Peyer's patch (tissue), 4 donors: ENCODE data around the gene AUTS2. TPM values are rescaled to one million over a fixed set of nuclear protein-coding genes. Genes with fewer than 3 reads are reported as not detected.

Source experiments
- DNase-seq, 3 donors: peaks; one replicate each; pipeline ENCODE4 v3.0.0-alpha.2; 2017 to 2019
- H3K27ac ChIP-seq, 4 donors: fragments of 200-600 bp; sonication (generic); one replicate each; pipeline ENCODE4 v1.5.1; 2016 to 2019
- H3K27me3 ChIP-seq, 2 donors: fragments of 200-600 bp; sonication (generic); one replicate each; pipeline ENCODE4 v1.5.1; 2019
- H3K36me3 ChIP-seq, 3 donors: fragments of 200-600 bp; sonication (generic); one replicate each; pipeline ENCODE4 v1.5.1; 2016 to 2019
- H3K4me1 ChIP-seq, 4 donors: fragments of 200-600 bp; sonication (generic); one replicate each; pipeline ENCODE4 v1.5.1; 2016 to 2019
- H3K4me3 ChIP-seq, 4 donors: fragments of 200-600 bp; sonication (generic); 1 replicate in 3 of 4; 2 replicates in 1 of 4; pipeline ENCODE4 v1.5.1; 2016 to 2019; ENCODE audit warnings: mild to moderate bottlenecking in 1 of 4
- H3K9me3 ChIP-seq, 4 donors: fragments of 200-600 bp; sonication (generic); one replicate each; pipeline ENCODE4 v1.5.1; 2016 to 2019; ENCODE audit warnings: mild to moderate bottlenecking in 1 of 4
- CTCF ChIP-seq, 6 experiments: fragments of 450-650 bp in 4 of 6; fragments of 200-600 bp in 2 of 6; sonication (generic) in 1 of 6; IDR thresholded peaks; one replicate each; pipeline ENCODE4 v1.5.1; 2017 to 2019; ENCODE audit warnings: antibody characterized with exemption in 6 of 6, mild to moderate bottlenecking in 3 of 6, moderate library complexity in 1 of 6
- POLR2A ChIP-seq, 2 donors: fragments of 450-650 bp; IDR thresholded peaks; one replicate each; pipeline ENCODE4 v1.5.1; 2017; ENCODE audit warnings: antibody characterized with exemption in 2 of 2, mild to moderate bottlenecking in 2 of 2, moderate library complexity in 2 of 2
- total RNA-seq, 4 donors: library from RNA; depleted of rRNA; stranded (reverse); fragments of >200 nt; gene quantifications; one replicate each; pipeline ENCODE4 v1.1.0, GENCODE V29; 2016

The AUTS2 gene
- total RNA-seq, 4 donors from 2014 or later, result 55.9 to 90.0 (median 72.6) TPM

- H3K4me3 ChIP-seq, result no peak overlapping the region
- no peak overlapping the region for H3K27ac ChIP-seq
- H3K36me3 ChIP-seq, result no peaks in the 10 kb centered on the region
- H3K27me3 ChIP-seq, result no peaks in the 10 kb centered on the region
- TF ChIP-seq POLR2A (IDR thresholded peaks at IDR 0.05) (no peak), CTCF (IDR thresholded peaks at IDR 0.05) (no peak)
- H3K4me1 ChIP-seq, result no peaks in the 10 kb centered on the region
- DNase-seq, result no peak
- no peaks in the 10 kb centered on the region for H3K9me3 ChIP-seq
Measured at GRCh38 chr7:69681181-69681580, 82.9 kb downstream of the AUTS2 start.

- TF ChIP-seq POLR2A (IDR thresholded peaks at IDR 0.05) (no peak), CTCF (IDR thresholded peaks at IDR 0.05) (no peak)
- DNase-seq, result no peak
- Histone ChIP-seq H3K27ac (no peak overlapping the region), H3K4me1 (no peaks in the 10 kb centered on the region), H3K27me3 (no peaks in the 10 kb centered on the region), H3K4me3 (no peak overlapping the region), H3K36me3 (no peaks in the 10 kb centered on the region), H3K9me3 (no peaks in the 10 kb centered on the region)
Measured at GRCh38 chr7:69682518-69682917, 84.2 kb downstream of the AUTS2 start.

GRCh38 chr7:69683002-69683401 lies 84.7 kb downstream of the AUTS2 start:
- no peaks in the 10 kb centered on the region for H3K36me3 ChIP-seq
- H3K4me1 ChIP-seq, result no peaks in the 10 kb centered on the region
- no peaks in the 10 kb centered on the region for H3K27me3 ChIP-seq
- no peaks in the 10 kb centered on the region for H3K9me3 ChIP-seq
- TF ChIP-seq POLR2A (IDR thresholded peaks at IDR 0.05) (no peak), CTCF (IDR thresholded peaks at IDR 0.05) (no peak)
- DNase-seq, result no peak
- H3K4me3 ChIP-seq, result no peak overlapping the region
- no peak overlapping the region for H3K27ac ChIP-seq

GRCh38 chr7:69684369-69685292 lies 86.4 kb downstream of the AUTS2 start:
- Histone ChIP-seq H3K4me3 (no peak overlapping the region), H3K36me3 (no peaks in the 10 kb centered on the region), H3K9me3 (no peaks in the 10 kb centered on the region), H3K4me1 (no peaks in the 10 kb centered on the region), H3K27me3 (no peaks in the 10 kb centered on the region), H3K27ac (no peak overlapping the region)
- no peak for DNase-seq
- TF ChIP-seq CTCF (IDR thresholded peaks at IDR 0.05) (no peak), POLR2A (IDR thresholded peaks at IDR 0.05) (no peak)

GRCh38 chr7:69685293-69685631 lies 87.0 kb downstream of the AUTS2 start:
- no peak for TF ChIP-seq CTCF (IDR thresholded peaks at IDR 0.05)
- no peak for TF ChIP-seq POLR2A (IDR thresholded peaks at IDR 0.05)
- Histone ChIP-seq H3K27ac (no peak overlapping the region), H3K27me3 (no peaks in the 10 kb centered on the region), H3K36me3 (no peaks in the 10 kb centered on the region), H3K4me1 (no peaks in the 10 kb centered on the region), H3K4me3 (no peak overlapping the region), H3K9me3 (no peaks in the 10 kb centered on the region)
- no peak for DNase-seq
